ENCODE data around the gene CD48.

CD48 gene

DNA sequence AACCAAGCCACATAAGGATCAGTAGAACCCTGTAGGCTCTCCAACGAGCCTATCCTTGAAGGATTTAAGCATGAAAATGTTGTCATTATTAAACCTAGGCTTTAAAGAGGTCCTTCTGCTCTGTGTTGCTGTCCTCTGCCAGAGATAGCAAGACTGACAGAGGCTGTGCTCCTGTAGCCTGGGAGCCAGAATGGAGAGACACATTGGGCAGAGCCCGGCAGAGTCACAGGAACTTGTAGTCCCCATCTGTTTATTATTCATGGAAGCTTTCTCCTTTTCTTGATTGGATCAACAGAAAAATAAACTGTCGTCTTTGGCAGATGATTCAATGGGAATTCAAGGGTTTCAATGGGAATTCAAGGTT lies 45.6 kb downstream of the CD48 start:
- DNase-seq (ENCODE audit: low read depth): no peak
- H3K4me3 ChIP-seq (ENCODE audit: control insufficient read depth, low read depth, low read length): no peak overlapping the region
- TF ChIP-seq CTCF (IDR thresholded peaks at IDR 0.05; ENCODE audit: control insufficient read depth, insufficient read depth, low read depth, low read length, missing control alignments): no peak

DNA sequence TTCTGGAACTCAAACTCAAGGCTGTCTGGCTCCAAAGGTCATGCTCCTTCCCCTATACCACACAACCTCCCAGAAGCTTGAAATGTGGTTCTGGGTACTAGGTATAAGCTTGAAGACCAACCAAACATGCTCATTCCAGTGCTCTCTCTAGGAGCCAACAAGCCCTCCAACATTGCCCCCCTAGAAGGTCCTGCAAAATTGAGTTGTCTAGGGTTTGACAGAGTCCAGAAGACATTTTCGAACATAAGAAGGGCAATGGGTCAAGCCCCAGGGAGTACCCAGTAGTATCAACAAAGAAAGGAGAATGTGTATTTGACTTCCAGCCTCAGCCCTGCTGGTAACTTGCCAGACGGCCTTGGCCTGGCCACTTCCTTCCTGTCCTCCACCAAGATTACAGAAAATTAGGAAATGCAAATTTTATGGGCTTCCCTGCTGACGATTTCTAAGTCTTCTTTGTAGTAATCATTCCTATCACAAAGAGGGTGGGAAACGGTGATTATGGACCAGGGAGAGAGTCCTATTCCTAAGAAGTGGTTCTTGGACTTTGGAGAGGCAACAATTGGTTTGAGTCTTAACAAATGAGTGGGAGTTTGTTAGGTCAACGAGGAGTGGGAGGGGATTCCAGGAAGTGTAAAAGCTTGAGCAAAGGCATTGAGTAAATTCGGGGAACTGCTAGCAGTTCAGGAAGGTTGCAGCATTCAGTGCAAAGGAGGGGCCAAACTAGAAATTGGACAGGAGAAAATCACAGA lies 46.1 kb downstream of the CD48 start:
- H3K4me3 ChIP-seq (ENCODE audit: control insufficient read depth, low read depth, low read length): no peak overlapping the region
- TF ChIP-seq CTCF (IDR thresholded peaks at IDR 0.05; ENCODE audit: control insufficient read depth, insufficient read depth, low read depth, low read length, missing control alignments): no peak
- DNase-seq (ENCODE audit: low read depth): no peak

GRCh38 chr1:160664573-160665051 lies 47.0 kb downstream of the CD48 start:
- no peak for TF ChIP-seq CTCF (IDR thresholded peaks at IDR 0.05; ENCODE audit: control insufficient read depth, insufficient read depth, low read depth, low read length, missing control alignments)
- no peak overlapping the region for H3K4me3 ChIP-seq (ENCODE audit: control insufficient read depth, low read depth, low read length)
- DNase-seq (ENCODE audit: low read depth): no peak

DNA sequence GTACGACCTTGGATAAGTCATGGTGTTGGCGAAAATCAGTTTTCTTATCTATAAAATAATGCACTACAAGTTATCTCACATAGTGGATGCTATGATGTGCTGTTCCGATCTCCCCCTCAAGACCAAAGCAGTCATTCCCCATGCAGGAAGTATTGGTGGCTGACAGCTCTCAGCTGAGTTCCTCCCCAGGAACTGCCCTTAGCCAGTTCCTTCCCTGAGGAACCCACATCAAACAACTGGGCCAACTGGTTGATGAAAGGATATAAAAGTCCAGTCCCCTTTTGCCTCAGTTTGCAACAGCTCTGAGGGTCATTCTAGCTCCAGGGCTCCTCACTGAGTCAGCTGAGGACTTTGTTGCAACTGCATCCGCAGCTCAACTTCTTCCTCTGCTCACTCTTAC lies 48.7 kb downstream of the CD48 start:
- no peak for TF ChIP-seq CTCF (IDR thresholded peaks at IDR 0.05; ENCODE audit: control insufficient read depth, insufficient read depth, low read depth, low read length, missing control alignments)
- no peak for DNase-seq (ENCODE audit: low read depth)
- no peak overlapping the region for H3K4me3 ChIP-seq (ENCODE audit: control insufficient read depth, low read depth, low read length)

DNA sequence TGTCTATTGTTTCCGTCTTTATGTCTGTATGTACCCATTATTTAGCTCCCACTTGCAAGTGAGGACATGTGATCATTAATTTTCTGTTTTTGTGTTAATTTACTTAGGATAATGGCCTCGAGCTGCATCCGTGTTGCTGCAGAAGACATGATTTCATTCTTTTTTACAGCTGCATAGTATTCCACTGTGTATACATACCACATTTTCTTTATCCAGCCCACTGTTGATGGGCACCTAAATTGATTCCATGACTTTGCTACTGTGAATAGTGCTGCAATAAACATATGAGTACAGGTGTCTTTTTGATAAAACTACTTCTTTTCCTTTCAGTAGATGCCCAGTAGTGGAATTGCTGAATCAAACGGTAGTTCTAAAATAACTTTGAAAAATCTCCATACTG lies 52.1 kb downstream of the CD48 start:
- DNase-seq (ENCODE audit: low read depth): no peak
- TF ChIP-seq CTCF (IDR thresholded peaks at IDR 0.05; ENCODE audit: control insufficient read depth, insufficient read depth, low read depth, low read length, missing control alignments): no peak
- no peak overlapping the region for H3K4me3 ChIP-seq (ENCODE audit: control insufficient read depth, low read depth, low read length)

GRCh38 chr1:160658814-160659193 lies 52.8 kb downstream of the CD48 start:
- DNase-seq (ENCODE audit: low read depth): no peak
- TF ChIP-seq CTCF (IDR thresholded peaks at IDR 0.05; ENCODE audit: control insufficient read depth, insufficient read depth, low read depth, low read length, missing control alignments): no peak
- H3K4me3 ChIP-seq (ENCODE audit: control insufficient read depth, low read depth, low read length): no peak overlapping the region

Measured in AG09309 (cell line).